ENCODE data around the gene SLC9A5. TPM values are rescaled to one million over a fixed set of nuclear protein-coding genes. Genes with fewer than 3 reads are reported as not detected.

SLC9A5 gene
- total and polyA plus RNA-seq, 2 donors (not counting 3 experiments of a cell fraction or from before 2014, with no cell fraction given) = 2.7 to 2.8 TPM

- FAIRE-seq (no peak), DNase-seq (ENCODE audit: low read depth, low spot score) (no peak)
- intact Hi-C loops (cut with micrococcal nuclease) (no loop called here), dilution Hi-C loops (cut with MboI; ENCODE audit: extremely low pct_ligation_motif_present, low sequenced_read_pairs) (no loop called here)
- POLR2A ChIA-PET = no interaction called here
- no peak overlapping the region for H3K4me3 ChIP-seq (replicated peaks in 1 of 3; ENCODE audit: insufficient read depth in 1 of 3, low read depth in 1 of 3, low read length in 3 of 3)
- no peaks in the 10 kb centered on the region for H3K9me3 ChIP-seq (replicated peaks; ENCODE audit: control insufficient read depth, insufficient read depth, low read length)
- BruUV-seq (replicated peaks) = no TSS peak
- H3K27ac ChIP-seq (ENCODE audit: insufficient read depth, low read depth, low read length) = no peak overlapping the region
- no peaks in the 10 kb centered on the region for H4K20me1 ChIP-seq (replicated peaks; ENCODE audit: control insufficient read depth, extremely low read depth, insufficient read depth, low read length)
- no peaks in the 10 kb centered on the region for H3K9me1 ChIP-seq (replicated peaks; ENCODE audit: control insufficient read depth, extremely low read depth, insufficient read depth, low read length)
- CTCF ChIA-PET = no interaction called here
- H3K9ac ChIP-seq (replicated peaks; ENCODE audit: extremely low read depth, insufficient read depth, low read length) = no peak overlapping the region
- H3K4me2 ChIP-seq (ENCODE audit: insufficient read depth, low read length) = no peak overlapping the region
- H3K4me1 ChIP-seq (ENCODE audit: control insufficient read depth, extremely low read depth, insufficient read depth, low read length) = no peaks in the 10 kb centered on the region
- no peaks in the 10 kb centered on the region for H3K27me3 ChIP-seq (ENCODE audit: control insufficient read depth in 2 of 2, insufficient read depth in 2 of 2, low read length in 2 of 2)
- H3K79me2 ChIP-seq (ENCODE audit: control insufficient read depth, insufficient read depth, low read length) = no peaks in the 10 kb centered on the region
- H3K36me3 ChIP-seq (ENCODE audit: control insufficient read depth in 2 of 2, extremely low read depth in 1 of 2, insufficient read depth in 2 of 2, low read length in 2 of 2) = no peaks in the 10 kb centered on the region
- TF ChIP-seq EZH2 (IDR thresholded peaks at IDR 0.05; ENCODE audit: borderline replicate concordance, low read depth, low read length, severe bottlenecking) (no peak), JUN (IDR thresholded peaks at IDR 0.05; ENCODE audit: borderline replicate concordance, insufficient read depth, insufficient read length, low read depth) (no peak), MAX (IDR thresholded peaks at IDR 0.05; ENCODE audit: insufficient read depth, insufficient read length) (no peak), POLR2AphosphoS5 (IDR thresholded peaks at IDR 0.05; ENCODE audit: insufficient read depth, low read depth, low read length) (no peak), POLR2A (IDR thresholded peaks at IDR 0.05; ENCODE audit: low read depth, low read length) (no peak), CTCF (IDR thresholded peaks at IDR 0.05; ENCODE audit: extremely low read depth in 1 of 2, insufficient read depth in 1 of 2, low read depth in 1 of 2, low read length in 2 of 2) (no peak), MYC (IDR thresholded peaks at IDR 0.05; ENCODE audit: low read depth, low read length) (no peak), GATA2 (IDR thresholded peaks at IDR 0.05; ENCODE audit: insufficient read depth, insufficient read length, low read depth, low read length) (no peak), FOS (IDR thresholded peaks at IDR 0.05; ENCODE audit: borderline replicate concordance, insufficient read depth, low read length) (no peak)
- H2AFZ ChIP-seq (ENCODE audit: low read depth, low read length) = no peak overlapping the region
These were observed 55.2 kb downstream of the SLC9A5 start for GRCh38 chr16:67304020-67304419.

Data from endothelial cell of umbilical vein (primary cell).